BLaER1 treated with 17β-estradiol and CSF1 and Interleukin-3, amounts not matched to agents 10 nM and 100 nM (cell line): ENCODE data around the gene XPR1.

ENCODE experiments used
- H3K27ac ChIP-seq, 11 experiments: shearing (Covaris generic); formaldehyde crosslinking; 2 replicates each; pipeline ENCODE4 v1.8.1; 2022
- H3K27me3 ChIP-seq, 11 experiments: shearing (Covaris generic); formaldehyde crosslinking; 2 replicates each; pipeline ENCODE4 v1.8.1; 2022
- H3K36me3 ChIP-seq, 11 experiments: shearing (Covaris generic); formaldehyde crosslinking; 2 replicates each; pipeline ENCODE4 v1.8.1; 2022
- H3K4me1 ChIP-seq, 10 experiments: shearing (Covaris generic); formaldehyde crosslinking; 2 replicates each; pipeline ENCODE4 v1.8.1; 2022
- H3K4me2 ChIP-seq, 11 experiments: shearing (Covaris generic); formaldehyde crosslinking; 2 replicates each; pipeline ENCODE4 v1.8.1; 2022
- H3K4me3 ChIP-seq, 10 experiments: shearing (Covaris generic); formaldehyde crosslinking; 2 replicates each; pipeline ENCODE4 v1.8.1; 2022
- H3K9ac ChIP-seq, 11 experiments: shearing (Covaris generic); formaldehyde crosslinking; 2 replicates each; pipeline ENCODE4 v1.8.1; 2022
- H3K9me3 ChIP-seq, 11 experiments: shearing (Covaris generic); formaldehyde crosslinking; replicated peaks in 1 of 11; 2 replicates each; pipeline ENCODE4 v1.8.1; 2022
- H4K20me1 ChIP-seq, 11 experiments: shearing (Covaris generic); formaldehyde crosslinking; 2 replicates each; pipeline ENCODE4 v1.8.1; 2022
- Cebpa-rat ChIP-seq, 11 experiments: shearing (Covaris generic); IDR thresholded peaks; 2 replicates each; pipeline ENCODE4 v1.8.1; 2022

The XPR1 gene

DNA sequence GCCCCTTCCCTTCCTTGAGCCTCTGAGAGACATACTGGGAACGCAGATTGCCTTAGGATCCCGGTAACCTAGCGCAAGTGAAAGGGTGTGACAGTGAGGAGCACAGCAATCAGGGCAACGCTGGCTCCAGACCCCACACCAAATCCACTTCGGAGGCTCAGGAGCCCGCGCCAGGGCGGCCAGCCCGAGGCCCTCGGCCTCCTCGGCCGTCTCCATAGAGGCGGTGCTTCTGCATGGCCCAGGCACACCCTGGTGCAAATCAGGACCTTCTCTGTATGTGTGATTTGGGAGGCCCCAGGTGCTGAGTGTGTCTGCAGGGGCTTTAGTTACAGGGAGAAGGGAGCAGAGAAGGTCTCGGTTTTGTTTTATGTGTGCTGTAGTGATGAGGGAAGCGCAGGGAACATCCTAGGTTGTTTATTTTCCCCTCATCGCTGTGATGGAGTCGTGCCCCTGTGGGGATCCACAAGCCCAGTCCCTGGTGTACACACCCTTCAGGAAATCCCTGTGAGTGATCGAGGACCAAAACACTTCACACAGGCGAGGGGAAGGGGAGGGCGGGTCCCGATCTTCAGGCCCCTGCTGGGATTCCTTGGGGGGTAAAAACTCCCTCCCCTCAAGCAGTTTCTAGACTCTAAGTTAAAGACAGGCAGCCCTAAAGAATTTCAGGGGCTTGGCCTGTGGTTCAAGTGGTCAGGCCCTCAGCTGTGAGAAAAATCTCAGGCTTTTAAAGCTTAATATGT, 290.2 kb downstream of the XPR1 start:
- Histone ChIP-seq H3K9ac (peak overlapping the region in 3 of 11 experiments; percentile 13 to 27 (median 20); a peak in 4 of 22 replicates), H3K27ac (peak overlapping the region in 1 of 11 experiments; percentile 9; a peak in 3 of 22 replicates)

DNA sequence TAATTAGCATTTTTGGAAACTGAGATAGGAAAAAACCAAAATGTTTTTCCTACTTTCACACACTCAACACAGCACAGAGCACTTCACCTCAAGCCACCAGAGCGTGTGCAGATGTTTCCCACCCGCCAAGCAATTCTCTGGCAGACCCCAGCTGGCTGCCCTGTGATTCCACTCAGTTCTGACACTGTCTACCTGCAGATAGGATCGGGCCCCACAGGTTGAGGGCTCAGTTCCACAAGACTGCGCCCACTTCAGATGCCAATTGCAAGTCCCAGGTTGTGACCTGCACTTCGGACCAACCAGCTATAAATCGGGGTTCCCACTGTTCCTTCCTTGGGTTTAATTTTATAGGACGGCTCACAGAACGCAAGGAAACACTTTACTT, 290.8 kb downstream of the XPR1 start:
- peak overlapping the region in 3 of 11 experiments; percentile 13 to 27 (median 20); a peak in 3 of 22 replicates for H3K9ac ChIP-seq
- H3K27ac ChIP-seq, result peak overlapping the region in 2 of 11 experiments; percentile 5 to 9; a peak in 4 of 22 replicates
- H4K20me1 ChIP-seq, result peaks cover 0 to 47% (median 7%) of the 10 kb centered on the region in 11 experiments; a peak in 7 of 22 replicates
- H3K9me3 ChIP-seq, result no peaks in the 10 kb centered on the region
- H3K4me1 ChIP-seq, result peaks cover 46 to 95% (median 89%) of the 10 kb centered on the region in 10 experiments
- H3K4me3 ChIP-seq, result no peak overlapping the region
- no peak for TF ChIP-seq Cebpa-rat (IDR thresholded peaks at IDR 0.05)
- peak overlapping the region; percentile 8 to 94 (median 79); a peak in 19 of 22 replicates for H3K4me2 ChIP-seq
- H3K27me3 ChIP-seq, result peaks cover 0 to 38% (median 2%) of the 10 kb centered on the region in 11 experiments; a peak in 9 of 22 replicates
- H3K36me3 ChIP-seq, result no peaks in the 10 kb centered on the region

More for the DNA sequence above, 290.2 kb downstream of the XPR1 start:
- Histone ChIP-seq H3K4me2 (peak overlapping the region in 10 of 11 experiments; percentile 24 to 94 (median 80); a peak in 19 of 22 replicates), H3K4me1 (peaks cover 42 to 91% (median 84%) of the 10 kb centered on the region in 10 experiments), H4K20me1 (peaks cover 0 to 48% (median 4%) of the 10 kb centered on the region in 11 experiments; a peak in 8 of 22 replicates), H3K36me3 (no peaks in the 10 kb centered on the region), H3K4me3 (no peak overlapping the region), H3K9me3 (no peaks in the 10 kb centered on the region), H3K27me3 (peaks cover 0 to 44% (median 7%) of the 10 kb centered on the region in 11 experiments; a peak in 11 of 22 replicates)
- no peak for TF ChIP-seq Cebpa-rat (IDR thresholded peaks at IDR 0.05)

DNA sequence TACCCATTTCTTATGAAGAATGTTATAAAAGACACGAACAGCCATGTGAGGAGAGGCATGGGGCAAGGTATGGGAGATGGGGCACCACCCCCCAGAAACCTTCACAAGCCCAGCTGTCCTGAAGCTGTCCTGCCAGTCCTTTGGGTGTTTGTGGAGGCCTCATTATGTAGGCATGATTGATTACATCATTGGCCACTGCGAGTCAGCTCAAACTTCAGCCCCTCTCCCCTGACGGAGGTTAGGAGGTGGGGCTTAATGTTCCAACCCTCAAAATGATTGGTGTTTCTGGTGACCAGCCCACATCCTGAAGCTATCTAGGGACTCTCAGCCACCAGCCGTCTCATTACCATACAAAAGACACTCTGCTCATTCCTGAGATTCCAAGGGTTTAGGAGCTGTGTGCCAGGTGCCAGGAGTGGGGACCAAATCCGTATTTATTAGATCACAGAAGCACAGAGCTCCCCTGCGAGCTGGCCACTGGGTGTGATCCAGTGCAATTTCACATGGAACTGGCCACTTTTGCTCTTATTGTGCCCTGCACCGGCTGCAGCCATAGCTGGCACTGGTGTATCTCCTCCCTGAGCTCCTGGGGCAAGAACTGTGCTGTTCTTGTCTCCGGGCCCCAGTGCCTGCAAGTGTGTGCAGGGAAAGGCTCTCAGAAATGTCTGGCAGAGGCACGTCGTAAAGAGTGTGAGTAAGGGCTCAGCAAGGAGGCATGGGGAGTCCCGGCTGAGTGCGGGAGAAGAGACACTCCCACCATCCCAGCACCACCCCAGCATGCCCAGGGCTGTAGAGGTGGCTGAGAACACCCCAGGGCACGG, 291.4 kb downstream of the XPR1 start:
- Histone ChIP-seq H3K27me3 (peaks cover 0 to 32% (median 0%) of the 10 kb centered on the region in 11 experiments; a peak in 5 of 22 replicates), H3K36me3 (no peaks in the 10 kb centered on the region), H3K9ac (peak overlapping the region in 2 of 11 experiments; percentile 13 to 41; a peak in 3 of 22 replicates), H3K27ac (peak overlapping the region in 1 of 11 experiments; percentile 5; a peak in 2 of 22 replicates), H3K4me3 (no peak overlapping the region), H3K4me2 (peak overlapping the region; percentile 24 to 94 (median 79); a peak in 20 of 22 replicates), H3K4me1 (peaks cover 50 to 95% (median 90%) of the 10 kb centered on the region in 10 experiments), H4K20me1 (peaks cover 0 to 41% (median 7%) of the 10 kb centered on the region in 11 experiments; a peak in 7 of 22 replicates), H3K9me3 (no peaks in the 10 kb centered on the region)
- no peak for TF ChIP-seq Cebpa-rat (IDR thresholded peaks at IDR 0.05)

DNA sequence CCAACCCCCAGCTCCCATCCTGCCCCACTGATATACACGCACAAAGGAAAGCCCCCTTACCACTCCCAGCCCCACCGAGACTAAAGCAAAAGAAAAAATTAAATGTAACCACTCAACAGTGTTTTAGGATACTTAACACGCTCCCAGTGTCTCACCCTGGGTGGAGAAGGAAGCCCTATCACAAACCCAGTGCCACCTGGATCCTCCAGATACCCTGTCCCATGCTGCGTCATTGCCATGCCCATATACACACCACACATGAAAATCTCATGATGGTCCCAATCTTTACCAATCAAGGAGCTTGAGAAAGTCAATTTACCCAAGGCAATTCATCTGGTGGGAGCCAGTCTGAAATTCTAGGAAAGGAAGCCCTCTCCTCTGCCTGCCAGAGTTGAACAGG, 292.1 kb downstream of the XPR1 start:
- TF ChIP-seq Cebpa-rat (IDR thresholded peaks at IDR 0.05), result no peak
- Histone ChIP-seq H3K4me2 (peak overlapping the region; percentile 24 to 94 (median 79); a peak in 18 of 22 replicates), H3K27me3 (peaks cover 0 to 29% (median 0%) of the 10 kb centered on the region in 11 experiments; a peak in 4 of 22 replicates), H3K36me3 (no peaks in the 10 kb centered on the region), H3K27ac (no peak overlapping the region), H3K4me3 (no peak overlapping the region), H3K9ac (no peak overlapping the region; a peak in 2 of 22 replicates), H4K20me1 (peaks cover 0 to 38% (median 7%) of the 10 kb centered on the region in 11 experiments; a peak in 7 of 22 replicates), H3K4me1 (peaks cover 50 to 95% (median 90%) of the 10 kb centered on the region in 10 experiments), H3K9me3 (no peaks in the 10 kb centered on the region)

DNA sequence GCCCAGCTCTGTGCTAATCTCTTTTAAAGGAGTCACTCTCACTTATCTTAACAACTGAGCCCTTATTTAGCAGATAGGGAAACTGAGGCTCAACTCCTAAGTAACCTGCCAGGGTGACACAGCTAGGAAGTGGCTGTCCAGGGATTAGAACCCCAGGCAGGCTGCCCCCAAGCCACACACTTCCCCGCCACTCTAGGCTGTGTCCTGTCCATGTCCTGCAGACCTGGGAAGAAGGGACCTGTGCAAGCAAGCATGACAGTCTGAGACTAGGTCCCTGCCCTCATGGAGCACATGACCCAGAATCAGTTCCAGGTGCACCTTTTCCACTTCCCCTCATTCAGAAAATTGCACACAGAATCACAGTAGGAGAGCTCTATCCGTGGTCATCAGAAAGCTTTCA, 293.1 kb downstream of the XPR1 start:
- no peaks in the 10 kb centered on the region for H3K36me3 ChIP-seq
- H3K9ac ChIP-seq, result no peak overlapping the region
- peaks cover 0 to 28% (median 5%) of the 10 kb centered on the region in 11 experiments; a peak in 7 of 22 replicates for H4K20me1 ChIP-seq
- peak overlapping the region in 8 of 11 experiments; percentile 85 to 98 (median 94); a peak in 14 of 22 replicates for H3K4me2 ChIP-seq
- no peak for TF ChIP-seq Cebpa-rat (IDR thresholded peaks at IDR 0.05)
- H3K4me3 ChIP-seq, result no peak overlapping the region
- H3K4me1 ChIP-seq, result peaks cover 50 to 95% (median 90%) of the 10 kb centered on the region in 10 experiments
- H3K9me3 ChIP-seq, result no peaks in the 10 kb centered on the region
- H3K27ac ChIP-seq, result no peak overlapping the region
- peaks cover 0 to 32% (median 0%) of the 10 kb centered on the region in 11 experiments; a peak in 4 of 22 replicates for H3K27me3 ChIP-seq

DNA sequence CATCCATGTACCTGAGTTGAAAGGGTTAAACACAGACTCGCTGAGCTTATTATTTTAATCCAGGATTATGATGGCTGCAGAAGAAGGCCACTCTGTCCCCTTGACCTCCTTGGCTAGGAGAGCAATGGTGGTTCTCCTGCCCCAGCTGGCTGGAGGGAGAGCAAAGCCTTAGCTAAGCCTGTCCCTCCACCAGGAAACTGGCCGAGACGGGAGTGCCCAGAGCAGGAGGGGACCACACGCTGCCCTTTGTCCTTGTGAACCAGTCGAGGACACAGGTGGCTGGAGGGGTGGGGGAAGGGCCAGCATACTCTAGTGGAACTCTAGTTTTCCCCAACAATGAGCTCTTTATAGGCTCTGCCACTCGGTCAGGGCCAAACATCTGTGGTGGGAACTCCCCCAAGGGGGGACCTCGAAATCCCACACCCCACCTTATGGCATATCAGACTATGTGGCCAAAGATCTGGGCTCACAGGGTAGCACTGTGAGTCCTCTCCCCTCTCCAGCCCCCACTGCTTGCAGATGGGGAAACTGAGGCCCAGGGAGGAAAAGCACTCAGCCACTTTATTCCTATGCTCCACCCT, 293.7 kb downstream of the XPR1 start:
- H3K27ac ChIP-seq, result peak overlapping the region in 6 of 11 experiments; percentile 7 to 84 (median 54); a peak in 8 of 22 replicates
- no peak overlapping the region for H3K4me3 ChIP-seq
- H3K9me3 ChIP-seq, result no peaks in the 10 kb centered on the region
- peaks cover 50 to 95% (median 91%) of the 10 kb centered on the region in 10 experiments for H3K4me1 ChIP-seq
- peak overlapping the region in 4 of 11 experiments; percentile 43 to 60 (median 54); a peak in 7 of 22 replicates for H3K9ac ChIP-seq
- H3K4me2 ChIP-seq, result peak overlapping the region; percentile 54 to 98 (median 94); a peak in 20 of 22 replicates
- peaks cover 0 to 26% (median 5%) of the 10 kb centered on the region in 11 experiments; a peak in 7 of 22 replicates for H4K20me1 ChIP-seq
- H3K27me3 ChIP-seq, result peaks cover 0 to 32% (median 0%) of the 10 kb centered on the region in 11 experiments; a peak in 4 of 22 replicates
- no peaks in the 10 kb centered on the region for H3K36me3 ChIP-seq
- no peak for TF ChIP-seq Cebpa-rat (IDR thresholded peaks at IDR 0.05)

DNA sequence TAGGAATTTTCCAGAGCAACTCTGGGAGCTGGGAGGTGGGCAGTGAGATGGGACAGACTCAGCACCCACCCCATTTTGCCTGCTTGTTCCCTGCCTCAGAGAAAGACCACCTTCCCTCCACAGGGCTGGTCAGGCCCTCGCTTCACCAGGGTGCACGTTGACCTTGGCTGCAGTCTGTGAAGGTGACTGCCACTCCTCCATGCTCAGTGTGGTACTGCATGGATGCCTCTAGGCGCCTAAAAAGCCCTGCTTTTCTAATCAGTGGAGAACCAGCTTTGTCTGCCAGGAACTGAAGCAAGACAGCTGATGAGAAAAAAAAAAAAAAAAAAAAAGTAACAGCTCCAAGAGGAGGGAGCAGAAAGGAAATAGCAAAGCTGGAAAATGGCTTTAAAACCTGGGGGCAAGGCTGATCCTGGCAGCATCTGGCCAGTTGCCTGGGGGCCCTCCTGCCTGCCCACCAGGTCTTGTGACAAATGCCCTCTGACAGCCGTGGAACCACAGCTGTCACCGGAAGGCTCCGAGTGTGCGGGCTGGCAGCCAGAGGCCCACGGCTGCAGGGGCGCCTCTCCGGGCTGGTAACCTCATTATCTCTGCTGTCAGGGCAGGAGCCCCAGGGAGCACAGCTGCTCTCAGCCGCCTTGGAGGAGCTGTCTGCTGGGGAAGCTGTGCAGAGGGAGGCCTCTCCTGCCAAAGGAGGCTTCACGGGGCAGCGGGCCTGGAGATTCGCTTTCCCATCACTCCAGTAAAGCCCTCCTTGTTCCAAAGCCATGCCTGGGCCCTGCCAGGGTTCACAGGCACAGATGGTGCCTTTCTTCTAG, 294.6 kb downstream of the XPR1 start:
- Histone ChIP-seq H3K9me3 (no peaks in the 10 kb centered on the region), H3K4me3 (no peak overlapping the region; a peak in 1 of 20 replicates), H3K4me1 (peaks cover 58 to 100% (median 99%) of the 10 kb centered on the region in 10 experiments), H3K27me3 (peaks cover 0 to 32% (median 0%) of the 10 kb centered on the region in 11 experiments; a peak in 4 of 22 replicates), H4K20me1 (peaks cover 0 to 29% (median 5%) of the 10 kb centered on the region in 11 experiments; a peak in 7 of 22 replicates), H3K27ac (peak overlapping the region in 8 of 11 experiments; percentile 7 to 84 (median 34); a peak in 13 of 22 replicates), H3K9ac (peak overlapping the region in 6 of 11 experiments; percentile 12 to 60 (median 48); a peak in 11 of 22 replicates), H3K4me2 (peak overlapping the region; percentile 54 to 98 (median 94)), H3K36me3 (no peaks in the 10 kb centered on the region)
- no peak for TF ChIP-seq Cebpa-rat (IDR thresholded peaks at IDR 0.05)
